Measurements from ENCODE around the gene NPHP4. TPM values are rescaled to one million over a fixed set of nuclear protein-coding genes. Genes with fewer than 3 reads are reported as not detected.

Gene NPHP4
- total RNA-seq, 1 experiment from 2014 or later: 20.0 TPM

DNA sequence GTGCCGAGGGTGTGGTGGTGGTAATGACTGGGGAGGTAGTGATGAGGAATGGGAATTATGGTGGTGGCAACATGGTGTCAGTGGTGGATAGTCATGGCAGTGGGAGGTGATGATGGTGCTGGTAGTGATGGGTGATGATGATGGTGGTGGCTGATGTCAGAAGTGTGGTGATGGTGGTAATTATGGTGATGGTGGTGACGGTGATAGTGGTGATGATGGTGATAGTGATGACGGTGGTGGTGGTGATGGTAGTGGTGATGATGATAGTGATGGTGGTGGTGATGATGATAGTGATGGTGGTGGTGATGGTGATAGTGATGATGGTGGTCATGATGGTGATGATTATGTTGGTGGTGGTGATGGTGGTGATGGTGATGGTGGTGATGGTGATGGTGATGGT, 162.8 kb downstream of the NPHP4 start:
- ATAC-seq: no peak
- H4K20me1 ChIP-seq (ENCODE audit: insufficient read depth): no peaks in the 10 kb centered on the region
- no peak overlapping the region for H2AFZ ChIP-seq (ENCODE audit: low read depth, low read length, poor library complexity, severe bottlenecking)
- RAD21 ChIA-PET (ENCODE audit: low non-redundant PET in 1 of 2, low total read pairs in 2 of 2, uncharacterized antibody in 2 of 2, unreplicated experiment in 2 of 2): no interaction called here
- H3K4me3 ChIP-seq (replicated peaks in 1 of 2; ENCODE audit: low read depth in 1 of 2, low read length in 2 of 2): no peak overlapping the region
- DNase-seq (ENCODE audit: low read depth, low spot score): no peak
- H3K4me2 ChIP-seq (ENCODE audit: low read length): no peak overlapping the region
- POLR2A ChIA-PET: no interaction called here
- no peak overlapping the region for H3K27ac ChIP-seq (ENCODE audit: low read depth, low read length)
- no peak overlapping the region for H3K9ac ChIP-seq (ENCODE audit: low read length)
- H3K27me3 ChIP-seq (ENCODE audit: insufficient read depth, low read length): no peaks in the 10 kb centered on the region
- H3K4me1 ChIP-seq (ENCODE audit: control insufficient read depth in 1 of 2, insufficient read depth in 2 of 2, low read length in 2 of 2): no peaks in the 10 kb centered on the region
- no peak for TF ChIP-seq EGR1 (IDR thresholded peaks at IDR 0.05; ENCODE audit: low read depth)
- no peak for TF ChIP-seq CTCF (IDR thresholded peaks at IDR 0.05 in 2 of 3, conservative IDR thresholded peaks at IDR 0.05 in 1 of 3; ENCODE audit: borderline replicate concordance in 1 of 3, insufficient read depth in 1 of 3, low read depth in 2 of 3, low read length in 2 of 3)
- TF ChIP-seq MAX (IDR thresholded peaks at IDR 0.05): no peak
- TF ChIP-seq ELF1 (IDR thresholded peaks at IDR 0.05; ENCODE audit: borderline replicate concordance, low read depth): no peak
- TF ChIP-seq POLR2A (IDR thresholded peaks at IDR 0.05; ENCODE audit: borderline replicate concordance, extremely low read depth, insufficient read depth, insufficient read length): no peak
- TF ChIP-seq JUND (IDR thresholded peaks at IDR 0.05): no peak
- no peak for TF ChIP-seq REST (IDR thresholded peaks at IDR 0.05; ENCODE audit: low read depth)
- TF ChIP-seq CEBPB (IDR thresholded peaks at IDR 0.05; ENCODE audit: low read depth): no peak
- no peak for TF ChIP-seq TCF7L2 (IDR thresholded peaks at IDR 0.05; ENCODE audit: borderline replicate concordance, extremely low read depth, insufficient read depth, insufficient read length)
- no peak for TF ChIP-seq ATF3 (IDR thresholded peaks at IDR 0.05)
- no peak for TF ChIP-seq EZH2 (IDR thresholded peaks at IDR 0.05)
- no peak for TF ChIP-seq RAD21 (IDR thresholded peaks at IDR 0.05; ENCODE audit: low read depth)
- no peak for TF ChIP-seq EZH2phosphoT487 (IDR thresholded peaks at IDR 0.05; ENCODE audit: borderline replicate concordance)
- no peak for TF ChIP-seq SIN3A (IDR thresholded peaks at IDR 0.05; ENCODE audit: low read depth)
- TF ChIP-seq ZFX (IDR thresholded peaks at IDR 0.05): no peak
- TF ChIP-seq ZNF274 (IDR thresholded peaks at IDR 0.05; ENCODE audit: low read depth, low read length): no peak
- no peak for TF ChIP-seq YY1 (IDR thresholded peaks at IDR 0.05; ENCODE audit: extremely low read depth, insufficient replicate concordance, low read depth, low read length)
- no peaks in the 10 kb centered on the region for H3K36me3 ChIP-seq (ENCODE audit: control insufficient read depth in 1 of 2, insufficient read depth in 2 of 2, low read length in 2 of 2)
- intact Hi-C loops (cut with micrococcal nuclease): no loop called here
- CTCF ChIA-PET: no interaction called here
- H3K9me2 ChIP-seq (ENCODE audit: insufficient read depth): no peaks in the 10 kb centered on the region
- H3K79me2 ChIP-seq (ENCODE audit: insufficient read depth, low read length): no peaks in the 10 kb centered on the region
- no TSS peak for BruUV-seq (replicated peaks)
- no peaks in the 10 kb centered on the region for H3K9me3 ChIP-seq (ENCODE audit: control insufficient read depth in 1 of 2, insufficient read depth in 1 of 2, low read depth in 1 of 2, low read length in 2 of 2)
